ENCODE results near the gene HNRNPA2B1. TPM values are rescaled to one million over a fixed set of nuclear protein-coding genes. Genes with fewer than 3 reads are reported as not detected.
"Not testable (repeated sequence)": the region's sequence is repeated elsewhere in the genome, so short reads cannot be mapped to it uniquely, and the experiment has no call there.

Gene HNRNPA2B1
- total RNA-seq, 2 experiments from 2014 or later = 696 to 705 TPM

DNA sequence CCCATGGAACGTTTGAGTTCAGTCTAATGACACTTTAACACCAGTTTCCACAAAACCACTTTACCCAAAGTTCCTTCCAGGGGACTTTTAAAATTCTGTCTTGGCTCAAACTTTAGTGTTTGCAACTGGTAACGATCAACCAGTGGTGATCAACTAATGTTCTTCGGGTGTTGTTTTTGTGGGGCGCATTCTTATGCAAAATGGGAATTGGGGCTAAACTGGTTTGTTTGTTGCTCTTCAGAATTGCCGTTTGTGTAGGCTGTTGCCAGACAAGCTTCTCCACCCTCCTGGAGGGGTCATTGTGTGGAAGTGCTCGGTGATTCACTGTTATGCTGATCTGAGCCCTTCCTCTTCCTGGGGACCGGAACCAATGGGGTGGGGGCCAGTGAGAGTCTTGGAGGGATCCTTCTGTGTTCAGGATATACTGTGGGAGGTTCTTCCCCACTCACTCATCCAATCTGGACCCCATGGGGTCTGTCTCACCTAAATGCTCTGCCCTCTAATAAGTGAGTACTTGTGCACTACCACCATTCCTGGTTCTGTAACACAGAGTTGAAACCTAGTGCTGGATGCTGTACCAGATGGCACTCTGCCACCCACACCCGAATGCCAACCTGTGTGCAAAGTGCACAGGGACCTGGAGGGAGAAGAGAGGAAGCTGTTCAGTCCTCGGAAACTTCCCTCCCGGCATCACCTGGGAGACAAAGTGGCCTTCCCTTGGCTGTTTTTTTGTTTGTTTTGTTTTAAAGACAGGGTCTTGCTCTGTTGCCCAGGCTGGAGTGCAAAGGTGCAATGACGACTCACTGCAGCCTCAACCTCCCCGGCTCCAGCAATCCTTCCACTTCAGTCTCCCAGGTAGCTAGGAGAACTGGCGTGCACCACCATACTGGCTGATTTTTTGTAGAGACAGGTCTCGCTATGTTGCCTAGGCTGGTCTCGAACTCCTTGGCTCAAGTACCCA, 46.4 kb downstream of the HNRNPA2B1 start:
- Mint-ChIP-seq H3K36me3 (ENCODE audit: low read depth) (peaks cover 32% of the 10 kb centered on the region), H3K9me3 (no peaks in the 10 kb centered on the region), H3K27ac (peak overlapping the region; percentile 97), H3K4me1 (peaks cover 74% of the 10 kb centered on the region), H3K27me3 (no peaks in the 10 kb centered on the region), H3K4me3 (peak overlapping the region; percentile 94)
- CTCF ChIA-PET = interaction anchor here (0.6 kb wide), 1 partner anchor 41 kb away, joined by 6 read pairs; no protein-coding TSS in a partner anchor
- POLR2A ChIA-PET = interaction anchor here (6.2 to 14.1 kb wide), 3 partner anchors 13 to 43 kb away, joined by 34 to 406 read pairs (median 69); partner anchors contain the start of genes CBX3 and HNRNPA2B1
- DNase-seq = peak; percentile 58

GRCh38 chr7:26153241-26153822, 47.2 kb downstream of the HNRNPA2B1 start:
- H3K9me3 Mint-ChIP-seq = no peaks in the 10 kb centered on the region
- peaks cover 66% of the 10 kb centered on the region for H3K4me1 Mint-ChIP-seq
- peaks cover 24% of the 10 kb centered on the region for H3K36me3 Mint-ChIP-seq (ENCODE audit: low read depth)
- H3K27me3 Mint-ChIP-seq = no peaks in the 10 kb centered on the region
- H3K4me3 Mint-ChIP-seq = peak overlapping the region; percentile 94
- H3K27ac Mint-ChIP-seq = peak overlapping the region; percentile 97
- DNase-seq = peak; percentile 28
- POLR2A ChIA-PET = interaction anchor here (1.9 to 14.1 kb wide), 5 partner anchors 13 to 141 kb away, joined by 10 to 406 read pairs (median 40); partner anchors contain the start of genes CBX3 and HNRNPA2B1
- CTCF ChIA-PET = no interaction called here

- H3K9me3 Mint-ChIP-seq, H3K27me3 Mint-ChIP-seq: not testable (repeated sequence)
- DNase-seq = peak; percentile 50
- CTCF ChIA-PET = interaction anchor here (1.0 to 2.0 kb wide), 8 partner anchors 8 to 258 kb away, joined by 3 to 11 read pairs (median 7); no protein-coding TSS in a partner anchor
- peak overlapping the region; percentile 97 for H3K27ac Mint-ChIP-seq
- POLR2A ChIA-PET = interaction anchor here (0.8 to 14.1 kb wide), 14 partner anchors 8 to 260 kb away, joined by 3 to 406 read pairs (median 6); partner anchors contain the start of genes CBX3, HNRNPA2B1 and SNX10
- peaks cover 22% of the 10 kb centered on the region for H3K36me3 Mint-ChIP-seq (ENCODE audit: low read depth)
- H3K4me1 Mint-ChIP-seq = peaks cover 61% of the 10 kb centered on the region
- peak overlapping the region; percentile 94 for H3K4me3 Mint-ChIP-seq
These were observed 47.7 kb downstream of the HNRNPA2B1 start for GRCh38 chr7:26152782-26153240.

DNA sequence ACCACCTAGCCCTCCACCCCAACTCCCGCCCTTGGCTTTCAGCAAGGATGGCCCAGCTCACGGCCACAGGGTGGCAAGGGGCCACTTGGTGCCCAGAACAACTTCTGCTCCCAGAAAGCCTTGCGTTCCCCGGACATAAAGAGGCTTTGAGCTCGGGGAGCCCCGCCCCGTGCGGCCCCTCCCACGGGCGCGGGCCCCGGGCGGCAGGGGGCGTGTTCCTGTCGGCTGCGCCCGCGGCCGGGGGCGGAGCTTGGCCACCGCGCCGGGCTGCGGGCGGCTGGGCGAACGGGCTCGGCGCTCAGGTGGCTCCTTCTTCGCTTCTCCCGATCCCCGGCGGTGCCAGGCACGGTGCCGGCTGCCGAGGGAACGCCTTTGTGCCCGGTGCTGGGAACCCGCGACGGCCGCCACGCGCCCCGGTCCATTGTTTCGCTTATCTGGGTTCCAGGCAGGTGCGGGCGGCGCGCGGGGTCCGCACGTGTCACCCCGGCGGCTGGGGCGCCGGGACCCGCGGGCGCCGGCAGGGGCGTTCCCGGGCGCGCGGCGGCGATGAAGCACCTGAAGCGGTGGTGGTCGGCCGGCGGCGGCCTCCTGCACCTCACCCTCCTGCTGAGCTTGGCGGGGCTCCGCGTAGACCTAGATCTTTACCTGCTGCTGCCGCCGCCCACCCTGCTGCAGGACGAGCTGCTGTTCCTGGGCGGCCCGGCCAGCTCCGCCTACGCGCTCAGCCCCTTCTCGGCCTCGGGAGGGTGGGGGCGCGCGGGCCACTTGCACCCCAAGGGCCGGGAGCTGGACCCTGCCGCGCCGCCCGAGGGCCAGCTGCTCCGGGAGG, 48.4 kb downstream of the HNRNPA2B1 start, which contains the start of gene NFE2L3:
Gene NFE2L3 (plus strand): TSS at position 246 of the 829 bp plus-strand sequence. CDS start 301 bp downstream, at position 547.
- ChIA-PET CTCF (interaction anchor here (0.9 to 2.0 kb wide), 19 partner anchors 9 to 260 kb away, joined by 3 to 11 read pairs (median 5); partner anchors contain the start of gene CBX3), POLR2A (interaction anchor here (0.8 to 14.1 kb wide), 19 partner anchors 9 to 259 kb away, joined by 3 to 406 read pairs (median 5); partner anchors contain the start of genes CBX3, HNRNPA2B1 and SNX10)
- Mint-ChIP-seq H3K4me3 (peak within 1 kb of the TSS; percentile 94), H3K36me3 (ENCODE audit: low read depth) (peaks cover 18% of the 10 kb centered on the region), H3K27ac (peak within 1 kb of the TSS; percentile 97), H3K27me3 (no peaks in the 10 kb centered on the region), H3K4me1 (peaks cover 55% of the 10 kb centered on the region), H3K9me3 (no peaks in the 10 kb centered on the region)
- peak; percentile 88 for DNase-seq

- Mint-ChIP-seq H3K36me3 (ENCODE audit: low read depth) (peaks cover 15% of the 10 kb centered on the region), H3K27me3 (no peaks in the 10 kb centered on the region), H3K27ac (peak overlapping the region; percentile 85), H3K4me1 (peaks cover 49% of the 10 kb centered on the region), H3K9me3 (no peaks in the 10 kb centered on the region), H3K4me3 (peak overlapping the region; percentile 89)
- CTCF ChIA-PET = interaction anchor here (0.9 to 2.0 kb wide), 19 partner anchors 9 to 259 kb away, joined by 3 to 11 read pairs (median 5); partner anchors contain the start of gene CBX3
- POLR2A ChIA-PET = interaction anchor here (1.0 to 14.1 kb wide), 15 partner anchors 10 to 212 kb away, joined by 3 to 406 read pairs (median 6); partner anchors contain the start of genes CBX3, HNRNPA2B1 and SNX10
- DNase-seq = no peak
These were observed 48.9 kb downstream of the HNRNPA2B1 start for GRCh38 chr7:26151650-26151952.

DNA sequence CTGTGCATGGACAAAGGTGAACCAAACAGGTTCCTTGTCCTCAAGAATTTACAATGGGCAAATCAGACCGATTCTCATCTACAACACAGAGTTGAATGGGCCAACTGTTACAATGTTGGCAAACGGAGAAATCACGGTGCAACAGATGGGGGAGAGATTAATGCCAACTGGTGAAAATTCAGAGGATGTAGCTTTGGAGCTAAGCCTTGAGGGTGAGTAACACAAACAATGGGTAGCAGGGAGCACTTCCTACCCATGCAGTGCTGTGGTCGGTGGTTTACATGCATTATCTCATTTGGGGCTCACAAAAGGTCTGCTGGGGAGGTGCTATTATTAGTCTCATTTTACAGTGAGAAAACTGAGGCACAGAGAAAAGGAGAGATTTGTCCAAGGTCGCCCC, 49.5 kb downstream of the HNRNPA2B1 start:
- Mint-ChIP-seq H3K27ac (peak overlapping the region; percentile 85), H3K4me1 (peaks cover 44% of the 10 kb centered on the region), H3K4me3 (peak overlapping the region; percentile 89), H3K36me3 (ENCODE audit: low read depth) (peaks cover 15% of the 10 kb centered on the region), H3K9me3 (no peaks in the 10 kb centered on the region), H3K27me3 (peaks cover under 1% of the 10 kb centered on the region)
- ChIA-PET CTCF (interaction anchor here (1.0 to 2.0 kb wide), 9 partner anchors 10 to 257 kb away, joined by 3 to 11 read pairs (median 8); no protein-coding TSS in a partner anchor), POLR2A (interaction anchor here (0.8 to 14.1 kb wide), 11 partner anchors 16 to 211 kb away, joined by 3 to 406 read pairs (median 7); partner anchors contain the start of genes CBX3, HNRNPA2B1 and SNX10)
- peak; percentile 56 for DNase-seq

- no peak overlapping the region for H3K4me3 Mint-ChIP-seq
- CTCF ChIA-PET = no interaction called here
These were observed 51.1 kb downstream of the HNRNPA2B1 start for GRCh38 chr7:26149391-26149977.

GRCh38 chr7:26148307-26148700, 52.2 kb downstream of the HNRNPA2B1 start:
- H3K9me3 Mint-ChIP-seq; H3K36me3 Mint-ChIP-seq (ENCODE audit: low read depth); H3K4me3 Mint-ChIP-seq; H3K27me3 Mint-ChIP-seq; DNase-seq; H3K27ac Mint-ChIP-seq: not testable (repeated sequence)
- ChIA-PET CTCF (interaction anchor here (0.8 kb wide), 1 partner anchor 150 kb away, joined by 4 read pairs; no protein-coding TSS in a partner anchor), POLR2A (interaction anchor here (14.1 kb wide), 1 partner anchor 49 kb away, joined by 406 read pairs; the partner anchor contains the start of genes CBX3 and HNRNPA2B1)
- peaks cover 17% of the 10 kb centered on the region for H3K4me1 Mint-ChIP-seq

More at GRCh38 chr7:26149391-26149977, 51.1 kb downstream of the HNRNPA2B1 start:
- H3K9me3 Mint-ChIP-seq = no peaks in the 10 kb centered on the region
- DNase-seq = no peak
- peaks cover 28% of the 10 kb centered on the region for H3K4me1 Mint-ChIP-seq
- no peak overlapping the region for H3K27ac Mint-ChIP-seq
- peaks cover 11% of the 10 kb centered on the region for H3K36me3 Mint-ChIP-seq (ENCODE audit: low read depth)
- peaks cover 3% of the 10 kb centered on the region for H3K27me3 Mint-ChIP-seq
- POLR2A ChIA-PET = interaction anchor here (3.8 to 14.1 kb wide), 2 partner anchors 17 to 47 kb away, joined by 23 to 406 read pairs; partner anchors contain the start of genes CBX3 and HNRNPA2B1

DNA sequence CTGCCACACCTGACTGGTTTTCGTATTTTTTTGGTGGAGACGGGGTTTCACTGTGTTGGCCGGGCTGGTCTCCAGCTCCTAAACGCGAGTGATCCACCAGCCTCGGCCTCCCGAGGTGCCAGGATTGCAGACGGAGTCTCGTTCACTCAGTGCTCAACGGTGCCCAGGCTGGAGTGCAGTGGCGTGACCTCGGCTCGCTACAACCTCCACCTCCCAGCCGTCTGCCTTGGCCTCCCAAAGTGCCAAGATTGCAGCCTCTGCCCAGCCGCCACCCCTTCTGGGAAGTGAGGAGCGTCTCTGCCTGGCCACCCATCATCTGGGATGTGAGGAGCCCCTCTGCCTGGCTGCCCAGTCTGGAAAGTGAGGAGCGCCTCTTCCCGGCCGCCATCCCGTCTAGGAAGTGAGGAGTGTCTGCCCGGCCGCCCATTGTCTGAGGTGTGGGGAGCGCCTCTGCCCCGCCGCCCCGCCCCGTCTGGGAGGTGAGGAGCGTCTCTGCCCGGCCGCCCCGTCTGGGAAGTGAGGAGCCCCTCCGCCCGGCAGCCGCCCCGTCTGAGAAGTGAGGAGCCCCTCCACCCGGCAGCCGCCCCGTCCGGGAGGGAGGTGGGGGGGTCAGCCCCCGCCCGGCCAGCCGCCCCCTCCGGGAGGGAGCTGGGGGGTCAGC, 52.8 kb downstream of the HNRNPA2B1 start:
- POLR2A ChIA-PET; H3K4me3 Mint-ChIP-seq; H3K27me3 Mint-ChIP-seq; H3K27ac Mint-ChIP-seq; DNase-seq; H3K9me3 Mint-ChIP-seq; H3K36me3 Mint-ChIP-seq (ENCODE audit: low read depth); CTCF ChIA-PET: not testable (repeated sequence)
- peaks cover 15% of the 10 kb centered on the region for H3K4me1 Mint-ChIP-seq

- Mint-ChIP-seq H3K4me3 (no peak overlapping the region), H3K9me3 (no peaks in the 10 kb centered on the region), H3K27ac (no peak overlapping the region), H3K27me3 (peaks cover 9% of the 10 kb centered on the region), H3K36me3 (ENCODE audit: low read depth) (no peaks in the 10 kb centered on the region), H3K4me1 (peaks cover 15% of the 10 kb centered on the region)
- CTCF ChIA-PET = interaction anchor here (0.8 kb wide), 1 partner anchor 223 kb away, joined by 5 read pairs; no protein-coding TSS in a partner anchor
- DNase-seq = no peak
- POLR2A ChIA-PET = no interaction called here
These were observed 53.5 kb downstream of the HNRNPA2B1 start for GRCh38 chr7:26147030-26147429.

GRCh38 chr7:26145238-26145637, 55.3 kb downstream of the HNRNPA2B1 start:
- Mint-ChIP-seq H3K27ac (no peak overlapping the region), H3K9me3 (no peaks in the 10 kb centered on the region), H3K36me3 (ENCODE audit: low read depth) (no peaks in the 10 kb centered on the region), H3K27me3 (peaks cover 9% of the 10 kb centered on the region), H3K4me3 (no peak overlapping the region), H3K4me1 (no peaks in the 10 kb centered on the region)
- DNase-seq = no peak
- ChIA-PET POLR2A (no interaction called here), CTCF (interaction anchor here (0.7 kb wide), 1 partner anchor 205 kb away, joined by 3 read pairs; no protein-coding TSS in a partner anchor)

Measured in activated CD4-positive, alpha-beta memory T cell treated with anti-CD3 and anti-CD28 coated beads, Interleukin-2, amount 10 ng/mL, durations not matched to agents 7 days and 5 days (primary cell).